ENCODE measurements around the gene MICALL2. TPM values are rescaled to one million over a fixed set of nuclear protein-coding genes. Genes with fewer than 3 reads are reported as not detected.

MICALL2 gene
- total and polyA plus RNA-seq, 4 donors: 2.9 to 16.3 (median 7.6) TPM

- TF ChIP-seq CTCF (IDR thresholded peaks at IDR 0.05; ENCODE audit: low read depth, low read length, missing input control): peak; percentile 60
- TF ChIP-seq TAF1 (conservative IDR thresholded peaks at IDR 0.05): no peak
- no peak for TF ChIP-seq YY1 (IDR thresholded peaks at IDR 0.05)
- no peak for TF ChIP-seq ATF3 (IDR thresholded peaks at IDR 0.05)
- TF ChIP-seq FOXA2 (IDR thresholded peaks at IDR 0.05): no peak
These were observed 46.7 kb downstream of the MICALL2 start (continued) for GRCh38 chr7:1412322-1413261.

GRCh38 chr7:1411414-1411813, 47.9 kb downstream of the MICALL2 start:
- H3K9me3 ChIP-seq (ENCODE audit: control insufficient read depth in 4 of 4, low read length in 3 of 4): no peaks in the 10 kb centered on the region
- H3K27me3 ChIP-seq (ENCODE audit: control insufficient read depth in 4 of 4, insufficient read depth in 4 of 4, low read length in 3 of 4): peaks cover 0 to 7% (median 3%) of the 10 kb centered on the region in 4 donors
- TF ChIP-seq YY1 (IDR thresholded peaks at IDR 0.05) (no peak), CTCF (IDR thresholded peaks at IDR 0.05; ENCODE audit: low read depth, low read length, missing input control) (no peak), ZBTB33 (IDR thresholded peaks at IDR 0.05) (no peak)
- H3K4me3 ChIP-seq (ENCODE audit: low read depth in 1 of 3, low read length in 3 of 3): no peak overlapping the region
- no peak overlapping the region for H3K9ac ChIP-seq (ENCODE audit: low read depth in 1 of 2, low read length in 2 of 2)
- 92% methylated on average over 28 of the region's 28 CpGs for WGBS
- peaks cover 0 to 6% (median 0%) of the 10 kb centered on the region in 4 donors for H3K4me1 ChIP-seq (ENCODE audit: control insufficient read depth in 4 of 4, insufficient read depth in 4 of 4, low read length in 3 of 4)
- H3K27ac ChIP-seq (ENCODE audit: low read depth in 1 of 2, low read length in 2 of 2): no peak overlapping the region
- no peak for DNase-seq (ENCODE audit: low spot score)
- no peaks in the 10 kb centered on the region for H3K36me3 ChIP-seq (ENCODE audit: control insufficient read depth in 4 of 4, insufficient read depth in 3 of 4, low read depth in 1 of 4, low read length in 3 of 4)

- DNase-seq (ENCODE audit: low spot score): no peak
- Histone ChIP-seq H3K9ac (ENCODE audit: low read depth in 1 of 2, low read length in 2 of 2) (no peak overlapping the region), H3K9me3 (ENCODE audit: control insufficient read depth in 4 of 4, low read length in 3 of 4) (no peaks in the 10 kb centered on the region), H3K36me3 (ENCODE audit: control insufficient read depth in 4 of 4, insufficient read depth in 3 of 4, low read depth in 1 of 4, low read length in 3 of 4) (no peaks in the 10 kb centered on the region), H3K4me3 (ENCODE audit: low read depth in 1 of 3, low read length in 3 of 3) (no peak overlapping the region), H3K4me1 (ENCODE audit: control insufficient read depth in 4 of 4, insufficient read depth in 4 of 4, low read length in 3 of 4) (peaks cover 0 to 6% (median 0%) of the 10 kb centered on the region in 4 donors), H3K27me3 (ENCODE audit: control insufficient read depth in 4 of 4, insufficient read depth in 4 of 4, low read length in 3 of 4) (peaks cover 0 to 7% (median 3%) of the 10 kb centered on the region in 4 donors), H3K27ac (ENCODE audit: low read depth in 1 of 2, low read length in 2 of 2) (no peak overlapping the region)
- 55% methylated on average over 12 of the region's 12 CpGs for WGBS
- TF ChIP-seq REST (IDR thresholded peaks at IDR 0.05) (no peak), JUND (IDR thresholded peaks at IDR 0.05) (no peak), RXRA (IDR thresholded peaks at IDR 0.05) (no peak), EGR1 (IDR thresholded peaks at IDR 0.05; ENCODE audit: low read depth in 2 of 2) (no peak), SP1 (IDR thresholded peaks at IDR 0.05) (no peak), NR2F2 (IDR thresholded peaks at IDR 0.05) (no peak), HNF4G (IDR thresholded peaks at IDR 0.05) (no peak)
These were observed 48.3 kb downstream of the MICALL2 start for GRCh38 chr7:1410992-1411391.

All from liver (tissue), 9 donors.